Measurements from ENCODE around the gene BRD7.

- TF ChIP-seq POLR2AphosphoS5 (IDR thresholded peaks at IDR 0.05; ENCODE audit: borderline replicate concordance, low read depth, low read length) (no peak), EZH2 (IDR thresholded peaks at IDR 0.05) (no peak)
These were observed 93.1 kb downstream of the BRD7 start for GRCh38 chr16:50275428-50276325.
